Caco-2 (cell line): Measurements from ENCODE around the gene CNPY2. TPM values are rescaled to one million over a fixed set of nuclear protein-coding genes. Genes with fewer than 3 reads are reported as not detected.
A peak's percentile ranks its signal among the peaks of the same experiment; 100 is the strongest.
"Not testable (repeated sequence)": the region's sequence is repeated elsewhere in the genome, so short reads cannot be mapped to it uniquely, and the experiment has no call there.

ENCODE experiments used
- BruUV-seq: library from RNA; stranded (reverse); fragments of 400-500 nt; replicated peaks from 2 replicates; lab custom pipeline; 2021; lab: Mats Ljungman, UMichigan
- CTCF ChIA-PET: fragments of 300-600 bp; sonication (Branson Sonifier 250); formaldehyde crosslinking; loops from one replicate; lab custom pipeline; 2022; ENCODE audit warnings: antibody characterized with exemption; lab: Charles Lee
- POLR2A ChIA-PET: fragments of 300-600 bp; sonication (Branson Sonifier 250); formaldehyde crosslinking; loops from one replicate; lab custom pipeline; 2022; ENCODE audit warnings: antibody characterized with exemption; lab: Charles Lee
- DNase-seq, 2 experiments: peaks; one replicate each; pipeline versions ENCODE4 v3.0.0 to v3.0.0-alpha.2; 2020 to 2022
- H3K27me3 ChIP-seq: replicated peaks from 2 replicates; pipeline ENCODE4 v1.6.0; 2011; ENCODE audit warnings: low read length; ENCODE audit not compliant: control insufficient read depth, insufficient read depth
- H3K36me3 ChIP-seq: 2 replicates; pipeline ENCODE4 v1.5.1; 2011; ENCODE audit warnings: low read length; ENCODE audit not compliant: control insufficient read depth, insufficient read depth
- H3K4me1 ChIP-seq: fragments of 250-450 bp; sonication (Bioruptor Pico); 2 replicates; pipeline ENCODE4 v1.5.1; 2020; ENCODE audit warnings: mild to moderate bottlenecking
- H3K4me3 ChIP-seq: 2 replicates; pipeline ENCODE4 v1.5.1; 2011; ENCODE audit warnings: low read depth, mild to moderate bottlenecking, control low read depth, low read length
- H3K9me3 ChIP-seq: fragments of 250-450 bp; sonication (Bioruptor Pico); 2 replicates; pipeline ENCODE4 v1.5.1; 2020; ENCODE audit warnings: mild to moderate bottlenecking, moderate library complexity
- H3K27ac Mint-ChIP-seq: one replicate; pipeline ENCODE4 v1.8.0; 2022; ENCODE audit warnings: mixed read lengths; ENCODE audit not compliant: unreplicated experiment
- H3K27me3 Mint-ChIP-seq: one replicate; pipeline ENCODE4 v1.8.0; 2022; ENCODE audit warnings: mixed read lengths; ENCODE audit not compliant: insufficient read depth, unreplicated experiment
- H3K36me3 Mint-ChIP-seq: one replicate; pipeline ENCODE4 v1.8.0; 2022; ENCODE audit warnings: mild to moderate bottlenecking, mixed read lengths; ENCODE audit not compliant: insufficient read depth, unreplicated experiment
- H3K4me1 Mint-ChIP-seq: one replicate; pipeline ENCODE4 v1.8.0; 2022; ENCODE audit warnings: low read depth, mixed read lengths; ENCODE audit not compliant: unreplicated experiment
- H3K4me3 Mint-ChIP-seq: one replicate; pipeline ENCODE4 v1.8.0; 2022; ENCODE audit warnings: mild to moderate bottlenecking, moderate library complexity, mixed read lengths; ENCODE audit not compliant: unreplicated experiment
- H3K9me3 Mint-ChIP-seq: one replicate; pipeline ENCODE4 v1.8.0; 2022; ENCODE audit warnings: mixed read lengths; ENCODE audit not compliant: unreplicated experiment
- intact Hi-C: fragments of 100-400 bp; cut with micrococcal nuclease; formaldehyde crosslinking; loops from one replicate; pipeline ENCODE4 v1.10.0; 2022; ENCODE audit not compliant: unreplicated experiment
- total RNA-seq: library from RNA; stranded (reverse); gene quantifications from 2 replicates; pipeline ENCODE4 v1.2.3, GENCODE V29; 2022
- TF ChIP-seq, protein P1 (sequence below), 2 experiments: fragments of 200-600 bp in 1 of 2; IDR thresholded peaks; 1 replicate in 1 of 2; 2 replicates in 1 of 2; pipeline versions ENCODE4 v1.5.1 to v1.8.0; 2011 to 2022; ENCODE audit warnings: antibody characterized with exemption in 1 of 2, control low read depth in 1 of 2, inconsistent platforms in 1 of 2, low read depth in 1 of 2, low read length in 1 of 2, mild to moderate bottlenecking in 1 of 2, moderate library complexity in 1 of 2; ENCODE audit not compliant: insufficient read depth in 1 of 2, severe bottlenecking in 1 of 2, unreplicated experiment in 1 of 2

CNPY2 gene
- total RNA-seq, 1 experiment from 2014 or later, result 204 TPM

- ChIA-PET CTCF (no interaction called here), POLR2A (no interaction called here)
- no peaks in the 10 kb centered on the region for H3K9me3 Mint-ChIP-seq
- no peaks in the 10 kb centered on the region for H3K4me1 ChIP-seq
- no peaks in the 10 kb centered on the region for H3K27me3 ChIP-seq
- H3K27ac Mint-ChIP-seq, result no peak overlapping the region
- no peaks in the 10 kb centered on the region for H3K9me3 ChIP-seq
- DNase-seq, result no peak
- TF ChIP-seq, protein P1, sequence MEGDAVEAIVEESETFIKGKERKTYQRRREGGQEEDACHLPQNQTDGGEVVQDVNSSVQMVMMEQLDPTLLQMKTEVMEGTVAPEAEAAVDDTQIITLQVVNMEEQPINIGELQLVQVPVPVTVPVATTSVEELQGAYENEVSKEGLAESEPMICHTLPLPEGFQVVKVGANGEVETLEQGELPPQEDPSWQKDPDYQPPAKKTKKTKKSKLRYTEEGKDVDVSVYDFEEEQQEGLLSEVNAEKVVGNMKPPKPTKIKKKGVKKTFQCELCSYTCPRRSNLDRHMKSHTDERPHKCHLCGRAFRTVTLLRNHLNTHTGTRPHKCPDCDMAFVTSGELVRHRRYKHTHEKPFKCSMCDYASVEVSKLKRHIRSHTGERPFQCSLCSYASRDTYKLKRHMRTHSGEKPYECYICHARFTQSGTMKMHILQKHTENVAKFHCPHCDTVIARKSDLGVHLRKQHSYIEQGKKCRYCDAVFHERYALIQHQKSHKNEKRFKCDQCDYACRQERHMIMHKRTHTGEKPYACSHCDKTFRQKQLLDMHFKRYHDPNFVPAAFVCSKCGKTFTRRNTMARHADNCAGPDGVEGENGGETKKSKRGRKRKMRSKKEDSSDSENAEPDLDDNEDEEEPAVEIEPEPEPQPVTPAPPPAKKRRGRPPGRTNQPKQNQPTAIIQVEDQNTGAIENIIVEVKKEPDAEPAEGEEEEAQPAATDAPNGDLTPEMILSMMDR (IDR thresholded peaks at IDR 0.05; ENCODE audit: insufficient read depth in 1 of 2, low read depth in 1 of 2, low read length in 1 of 2, severe bottlenecking in 1 of 2, unreplicated experiment in 1 of 2), result no peak
- no peak overlapping the region for H3K4me3 Mint-ChIP-seq
- no TSS peak for BruUV-seq
- H3K36me3 Mint-ChIP-seq, result peaks cover 39% of the 10 kb centered on the region
- intact Hi-C loops, result no loop called here
- H3K36me3 ChIP-seq, result peaks cover 7% of the 10 kb centered on the region
- H3K4me3 ChIP-seq, result no peak overlapping the region
- H3K4me1 Mint-ChIP-seq, result no peaks in the 10 kb centered on the region
- H3K27me3 Mint-ChIP-seq, result no peaks in the 10 kb centered on the region
Measured at GRCh38 chr12:56348776-56349175, 33.0 kb upstream of the CNPY2 start.

- CTCF ChIA-PET, result interaction anchor here (0.7 kb wide), 1 partner anchor 81 kb away, joined by 6 read pairs; no protein-coding TSS in a partner anchor
- peaks cover 10% of the 10 kb centered on the region for H3K36me3 ChIP-seq
- intact Hi-C loops, H3K4me3 ChIP-seq, H3K9me3 Mint-ChIP-seq, BruUV-seq, H3K4me1 Mint-ChIP-seq, H3K27me3 ChIP-seq, H3K9me3 ChIP-seq, H3K27me3 Mint-ChIP-seq, H3K4me3 Mint-ChIP-seq, DNase-seq, H3K4me1 ChIP-seq, H3K27ac Mint-ChIP-seq: not testable (repeated sequence)
- POLR2A ChIA-PET, result interaction anchor here (0.6 to 1.9 kb wide), 2 partner anchors 13 to 198 kb away, joined by 6 to 9 read pairs; partner anchors contain the start of gene STAT2
- H3K36me3 Mint-ChIP-seq, result peaks cover 39% of the 10 kb centered on the region
Measured at GRCh38 chr12:56347255-56347654, 31.5 kb upstream of the CNPY2 start.

- BruUV-seq, result no TSS peak
- DNase-seq, result peak in 1 of 2 experiments; percentile 19
- Histone ChIP-seq H3K9me3 (no peaks in the 10 kb centered on the region), H3K36me3 (peaks cover 10% of the 10 kb centered on the region), H3K4me1 (no peaks in the 10 kb centered on the region; the same call in 1 of the 2 replicates), H3K4me3 (no peak overlapping the region), H3K27me3 (no peaks in the 10 kb centered on the region)
- Mint-ChIP-seq H3K4me1 (no peaks in the 10 kb centered on the region), H3K27ac (no peak overlapping the region), H3K4me3 (no peak overlapping the region), H3K36me3 (peaks cover 39% of the 10 kb centered on the region), H3K27me3 (no peaks in the 10 kb centered on the region), H3K9me3 (no peaks in the 10 kb centered on the region)
- CTCF ChIA-PET, result no interaction called here
- intact Hi-C loops, result no loop called here
- TF ChIP-seq, protein P1 (IDR thresholded peaks at IDR 0.05; ENCODE audit: insufficient read depth in 1 of 2, low read depth in 1 of 2, low read length in 1 of 2, severe bottlenecking in 1 of 2, unreplicated experiment in 1 of 2), result no peak
- POLR2A ChIA-PET, result interaction anchor here (1.9 kb wide), 1 partner anchor 13 kb away, joined by 6 read pairs; the partner anchor contains the start of gene STAT2
Measured at GRCh38 chr12:56346675-56347074, 30.9 kb upstream of the CNPY2 start.

- H3K9me3 Mint-ChIP-seq, H3K27me3 ChIP-seq, H3K9me3 ChIP-seq, H3K4me3 ChIP-seq, H3K4me3 Mint-ChIP-seq, H3K36me3 ChIP-seq, H3K4me1 Mint-ChIP-seq, H3K27me3 Mint-ChIP-seq, DNase-seq, H3K27ac Mint-ChIP-seq, H3K4me1 ChIP-seq, BruUV-seq, intact Hi-C loops: not testable (repeated sequence)
- ChIA-PET POLR2A (interaction anchor here (1.2 kb wide), 1 partner anchor 18 kb away, joined by 3 read pairs; the partner anchor contains the start of gene STAT2), CTCF (interaction anchor here (0.9 kb wide), 1 partner anchor 26 kb away, joined by 4 read pairs; the partner anchor contains the start of gene CNPY2)
- H3K36me3 Mint-ChIP-seq, result peaks cover 12% of the 10 kb centered on the region
Measured at GRCh38 chr12:56342290-56342689, 26.5 kb upstream of the CNPY2 start.
